Iris pigment epithelial cell (primary cell): ENCODE measurements around the gene LRBA.
A peak's percentile ranks its signal among the peaks of the same experiment; 100 is the strongest.
"Not testable (repeated sequence)": the region's sequence is repeated elsewhere in the genome, so short reads cannot be mapped to it uniquely, and the experiment has no call there.

ENCODE experiments used
- DNase-seq: peaks from one replicate; pipeline ENCODE4 v3.0.0-alpha.2; 2011; ENCODE audit warnings: low read depth

The LRBA gene

DNA sequence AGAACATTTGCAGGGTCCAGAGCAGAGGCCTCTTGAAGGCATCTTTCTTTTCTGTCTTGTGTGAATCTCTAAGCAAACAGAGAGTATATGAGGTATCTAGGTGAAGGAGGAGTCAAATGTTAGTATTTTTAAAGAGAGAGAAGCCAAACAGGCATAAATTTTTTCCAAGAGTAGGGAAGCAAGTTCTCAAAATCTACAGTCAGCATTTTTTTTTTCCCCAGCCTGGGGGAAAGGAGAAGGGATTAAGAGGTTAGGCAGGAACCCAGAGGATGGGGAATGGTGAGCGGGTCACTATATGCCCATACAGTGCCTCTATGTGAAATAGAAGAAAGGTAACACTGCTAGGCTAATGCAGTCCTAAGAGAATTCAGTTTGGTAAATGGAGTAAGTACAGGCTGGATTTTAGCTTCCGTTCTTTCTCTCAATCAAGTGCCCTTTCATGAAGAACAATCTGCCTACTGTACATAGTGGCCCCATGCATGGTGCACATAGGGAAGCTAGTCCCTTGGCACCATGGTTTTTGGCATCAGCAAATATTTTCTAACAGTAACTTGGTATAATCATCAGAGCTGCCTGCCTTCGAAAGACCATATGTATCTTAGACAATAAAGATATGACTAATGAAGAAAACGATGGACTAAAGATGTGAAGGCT lies 596.2 kb downstream of the LRBA start:
- DNase-seq: no peak

DNA sequence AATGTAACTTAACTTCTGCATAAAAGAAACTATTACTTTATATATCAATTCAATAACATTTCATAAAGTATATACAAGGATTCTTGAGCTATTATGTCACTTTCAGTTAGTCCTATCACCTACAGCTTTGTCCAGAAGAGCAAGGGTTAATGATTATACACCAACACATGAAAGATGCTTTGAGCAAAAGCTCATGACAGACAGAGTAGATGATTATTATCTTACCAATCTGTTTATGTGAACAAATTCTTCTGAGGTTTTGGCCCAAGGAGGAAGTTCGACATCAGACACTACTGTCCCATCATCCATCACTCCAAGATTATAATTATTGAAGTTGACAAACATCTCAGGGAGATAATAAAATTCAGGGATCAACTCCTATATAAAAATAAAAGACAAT lies 599.9 kb downstream of the LRBA start:
- DNase-seq: peak; percentile 35

DNA sequence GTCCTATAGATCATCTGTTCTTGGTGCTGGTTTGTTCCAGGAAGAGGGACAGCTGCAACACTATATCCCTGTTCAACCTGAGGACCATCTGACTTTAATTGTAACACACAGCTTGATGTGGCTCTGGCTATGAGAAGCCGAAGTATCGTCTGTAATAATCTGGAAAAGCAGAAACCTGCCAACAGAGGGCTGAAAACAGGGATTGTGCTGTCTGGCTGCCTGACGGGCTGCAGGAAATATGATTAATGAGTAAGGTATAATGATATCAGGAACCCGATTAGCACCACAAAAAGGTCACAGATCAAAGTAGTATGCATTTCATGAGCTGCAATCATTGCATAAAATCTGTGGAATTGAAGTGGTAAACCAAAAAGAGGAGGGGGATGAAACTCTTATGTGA lies 603.6 kb downstream of the LRBA start:
- peak; percentile 42 for DNase-seq

DNA sequence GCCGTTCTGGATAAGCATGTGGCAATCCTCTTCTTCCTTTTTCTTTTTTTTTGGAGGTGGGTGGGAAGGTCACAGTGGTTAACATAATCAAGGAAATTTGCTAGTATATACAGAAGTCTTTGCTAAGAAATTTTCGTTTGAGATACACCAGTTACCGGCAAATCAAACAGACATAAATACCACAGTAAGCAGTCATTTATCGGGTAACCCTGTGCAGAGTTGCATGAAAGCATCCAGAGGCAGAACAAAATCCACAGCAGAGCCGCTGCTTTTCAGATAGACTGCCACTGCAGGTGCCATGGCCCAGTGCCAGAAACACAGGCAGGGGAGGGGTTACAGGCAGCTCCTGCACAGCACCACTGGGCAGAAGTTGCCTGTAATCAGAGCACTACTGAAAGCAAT lies 612.2 kb downstream of the LRBA start:
- peak; percentile 42 for DNase-seq

DNA sequence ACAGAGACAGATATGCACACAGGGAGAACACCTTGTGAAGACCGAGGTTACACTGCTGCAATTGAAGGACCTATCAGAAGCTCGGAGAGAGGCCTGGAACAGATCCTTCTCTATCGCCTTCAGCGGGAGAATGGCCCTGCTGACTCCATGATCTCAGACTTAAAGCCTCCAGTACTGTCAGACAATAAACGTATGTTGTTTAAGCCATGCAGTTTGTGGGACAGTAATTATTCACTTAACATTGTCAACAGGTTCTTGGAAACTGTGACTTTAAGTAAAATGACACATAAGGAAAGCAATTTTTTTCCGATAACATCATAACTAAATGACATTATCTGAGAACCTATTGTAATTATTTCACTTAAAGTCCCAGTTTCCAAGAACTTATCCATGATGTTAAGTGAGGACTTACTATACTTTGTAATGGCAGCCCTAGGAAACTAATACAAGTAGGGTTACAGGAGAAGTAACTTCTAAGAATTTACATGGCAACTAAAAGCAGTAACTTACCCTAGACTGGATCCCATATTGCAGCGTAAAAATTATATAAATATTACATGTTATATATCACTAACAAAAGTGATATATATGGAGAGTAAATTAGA lies 613.9 kb downstream of the LRBA start:
- no peak for DNase-seq

DNA sequence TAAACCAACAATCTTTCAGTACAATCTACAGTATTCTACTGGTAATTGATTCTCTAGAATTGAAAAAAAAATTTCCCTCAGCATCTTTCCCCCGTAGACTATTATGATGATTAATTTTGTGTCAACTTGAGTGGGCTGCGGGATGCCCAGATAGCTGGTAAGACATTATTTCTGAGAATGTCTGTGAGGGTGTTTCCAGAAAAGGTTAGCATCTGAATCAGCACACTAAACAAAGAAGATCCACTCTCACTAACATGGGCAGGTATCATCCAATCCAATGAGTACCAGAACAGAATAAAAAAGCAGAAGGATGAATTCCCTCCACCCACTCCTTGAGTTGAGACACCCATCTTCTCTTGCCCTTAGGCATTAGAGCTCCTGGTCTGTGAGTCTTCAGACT lies 619.2 kb downstream of the LRBA start:
- no peak for DNase-seq

DNA sequence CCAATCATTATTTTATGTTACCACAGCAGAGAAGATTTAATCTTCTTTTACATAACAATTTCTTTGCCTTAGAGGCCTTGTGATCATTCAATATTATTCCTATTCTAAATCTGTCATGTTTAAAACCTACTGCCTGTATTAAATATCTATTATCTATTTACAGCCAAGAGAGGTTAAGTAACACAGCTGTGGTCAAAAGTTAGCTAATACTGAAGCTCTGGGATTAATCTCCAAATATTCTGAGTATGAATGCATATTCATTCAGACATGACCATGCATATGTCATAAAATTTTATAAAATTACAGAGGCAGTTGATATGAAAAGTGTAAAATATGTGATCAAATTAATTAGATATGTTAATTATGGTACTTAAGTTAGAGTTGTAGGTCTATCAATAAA lies 621.0 kb downstream of the LRBA start:
- DNase-seq: peak; percentile 63

DNA sequence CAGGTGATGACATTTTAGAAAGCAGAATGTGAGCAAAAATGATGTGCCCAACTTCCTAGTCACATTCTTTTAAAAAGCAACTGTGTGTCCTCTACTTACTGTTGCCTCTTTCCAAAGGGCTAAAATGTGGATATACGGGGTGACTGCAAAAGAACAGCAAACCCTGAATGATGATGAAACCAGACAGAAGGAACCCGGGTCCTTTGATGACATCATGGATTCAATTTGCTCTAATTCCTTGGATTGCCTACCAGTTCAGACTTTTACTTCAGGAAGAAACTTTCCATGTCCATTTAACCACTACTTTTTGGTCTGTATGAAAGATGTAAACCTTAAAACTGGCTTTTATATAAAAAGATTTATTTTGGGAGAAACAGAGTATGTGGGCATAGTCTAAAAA lies 624.0 kb downstream of the LRBA start:
- no peak for DNase-seq

DNA sequence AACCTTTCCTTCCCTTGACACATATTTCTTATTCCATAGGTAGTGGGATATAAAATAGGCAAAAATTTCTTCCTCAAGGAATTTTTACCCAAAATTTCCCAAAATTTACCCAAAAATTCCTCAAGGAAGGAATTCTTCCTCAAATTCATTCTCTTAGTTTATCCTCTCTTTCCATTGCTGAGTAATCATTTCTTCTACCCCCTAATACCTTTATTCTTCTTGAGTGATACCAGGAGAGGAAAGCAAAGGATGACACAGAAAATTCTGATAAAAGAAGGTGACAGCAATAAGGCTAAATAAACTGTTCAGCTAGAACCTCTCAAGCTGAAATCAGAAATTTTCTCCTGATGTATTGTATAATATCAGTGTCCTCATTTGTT lies 624.6 kb downstream of the LRBA start:
- no peak for DNase-seq

DNA sequence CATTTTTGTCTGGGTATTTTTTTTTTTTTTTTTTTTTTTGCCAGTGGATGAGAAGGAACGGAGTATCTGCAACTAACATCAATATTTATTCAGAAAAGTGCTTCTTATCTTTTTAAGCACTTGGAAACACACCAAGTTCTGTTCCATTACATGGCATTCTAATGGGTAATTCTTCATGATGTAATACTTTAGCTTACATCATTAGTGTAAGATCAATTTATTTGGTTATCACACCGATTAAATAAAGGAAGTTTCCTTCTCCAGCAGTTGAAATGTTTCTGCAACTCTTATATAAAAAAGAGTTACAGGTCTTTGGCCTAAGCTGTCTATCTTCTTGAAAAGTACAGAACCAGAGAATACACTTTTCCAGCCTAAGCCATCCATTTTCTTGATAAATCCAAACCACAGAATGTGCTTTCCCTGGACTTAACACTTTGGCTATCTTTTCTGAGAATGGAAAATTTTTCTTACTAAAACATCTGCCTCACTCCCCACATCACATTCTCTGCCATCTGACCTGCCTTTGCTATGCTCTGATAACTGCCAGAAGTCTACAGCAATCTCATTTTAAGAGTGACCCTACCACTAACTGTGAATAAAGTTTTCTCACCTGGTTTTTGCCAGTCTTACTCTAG lies 625.1 kb downstream of the LRBA start:
- DNase-seq: peak; percentile 43

DNA sequence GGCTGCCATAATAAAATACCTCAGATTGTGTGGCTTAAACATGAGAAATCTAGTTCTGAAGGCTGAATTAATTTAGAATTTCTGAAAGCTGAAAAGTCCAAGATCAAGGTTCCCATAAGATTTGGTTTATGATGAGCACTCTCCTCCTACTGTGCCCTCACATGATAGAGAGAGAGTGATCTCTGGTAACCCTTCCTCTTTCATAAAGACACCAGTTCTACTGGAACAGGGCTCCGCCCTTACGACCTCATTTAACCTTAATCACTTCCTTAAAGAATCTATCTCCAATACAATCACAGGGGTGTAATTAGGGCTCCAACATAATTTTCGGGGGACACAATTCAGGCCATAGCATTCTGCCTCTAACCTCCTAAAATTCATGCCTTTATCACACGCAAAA lies 627.1 kb downstream of the LRBA start:
- DNase-seq: no peak

DNA sequence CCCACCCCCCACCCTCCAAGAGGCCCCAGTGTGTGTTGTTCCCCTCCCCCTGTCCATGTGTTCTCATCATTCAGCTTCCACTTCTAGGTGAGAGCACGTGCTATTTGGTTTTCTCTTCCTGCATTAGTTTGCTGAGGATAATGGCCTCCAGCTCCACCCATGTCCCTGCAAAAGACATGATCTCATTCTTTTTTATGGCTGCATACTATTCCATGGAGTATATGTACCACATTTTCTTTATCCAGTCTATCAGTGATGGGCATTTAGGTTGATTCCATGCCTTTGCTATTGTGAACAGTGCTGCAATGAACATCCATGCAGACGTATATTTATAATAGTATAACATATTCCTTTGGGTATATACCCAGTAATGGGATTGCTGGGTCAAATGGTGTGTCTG lies 628.7 kb downstream of the LRBA start:
- not testable (repeated sequence) for DNase-seq

DNA sequence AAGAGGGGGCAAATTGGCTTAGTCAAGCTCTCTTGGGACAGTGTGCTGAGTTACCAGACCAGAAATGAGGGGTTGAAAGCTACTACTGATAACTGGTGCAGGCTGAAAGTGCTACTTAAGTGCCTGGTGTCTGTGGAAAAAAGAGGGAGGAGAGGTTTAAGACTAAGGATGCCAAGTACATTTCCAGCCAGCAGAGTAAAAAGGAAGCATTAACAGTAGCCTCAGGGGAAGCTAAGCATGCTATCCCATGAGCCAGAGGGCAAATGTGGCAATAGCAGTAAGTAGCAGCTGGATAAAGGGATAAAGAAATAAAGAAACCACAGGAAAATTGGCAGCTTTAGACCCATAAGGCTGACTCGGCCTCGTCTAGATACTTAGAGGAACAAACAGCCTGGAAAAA lies 629.5 kb downstream of the LRBA start:
- peak; percentile 90 for DNase-seq

DNA sequence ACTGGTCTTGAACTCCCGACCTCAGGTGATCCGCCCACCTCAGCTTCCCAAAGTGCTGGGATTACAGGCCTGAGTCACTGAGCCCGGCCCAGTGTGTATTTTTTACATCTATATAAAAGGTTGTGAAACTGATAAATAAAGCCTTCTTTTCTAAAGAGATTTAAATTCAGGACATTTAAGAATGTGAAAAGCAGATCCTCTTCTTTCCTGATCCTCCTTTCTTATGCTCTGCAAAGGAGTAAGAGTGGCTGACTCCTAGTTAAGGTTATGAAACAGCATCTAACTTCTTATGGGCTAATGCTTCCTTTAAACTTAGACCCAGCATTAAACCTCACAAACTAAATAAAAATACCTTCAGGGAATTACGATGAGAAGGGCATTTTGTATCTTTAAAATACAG lies 630.8 kb downstream of the LRBA start:
- DNase-seq: peak; percentile 32

DNA sequence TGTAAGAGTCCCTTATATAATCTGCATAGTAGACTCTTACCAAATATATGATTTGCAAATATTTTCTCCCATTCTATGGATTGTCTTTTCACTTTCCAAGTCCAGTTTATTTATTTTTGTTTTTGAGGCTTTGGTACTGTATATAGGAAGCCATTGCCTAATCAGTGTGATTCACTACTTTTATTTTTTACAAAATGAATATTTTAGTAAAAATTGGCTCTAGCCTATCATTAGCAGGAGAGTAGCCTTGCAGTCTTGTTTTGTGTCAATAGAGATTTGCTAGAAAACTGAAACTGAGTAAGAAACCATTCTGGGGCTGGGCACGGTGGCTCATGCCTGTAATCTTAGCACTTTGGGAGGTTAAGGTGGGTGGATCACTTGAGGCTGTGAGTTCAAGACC lies 633.1 kb downstream of the LRBA start:
- peak; percentile 66 for DNase-seq

DNA sequence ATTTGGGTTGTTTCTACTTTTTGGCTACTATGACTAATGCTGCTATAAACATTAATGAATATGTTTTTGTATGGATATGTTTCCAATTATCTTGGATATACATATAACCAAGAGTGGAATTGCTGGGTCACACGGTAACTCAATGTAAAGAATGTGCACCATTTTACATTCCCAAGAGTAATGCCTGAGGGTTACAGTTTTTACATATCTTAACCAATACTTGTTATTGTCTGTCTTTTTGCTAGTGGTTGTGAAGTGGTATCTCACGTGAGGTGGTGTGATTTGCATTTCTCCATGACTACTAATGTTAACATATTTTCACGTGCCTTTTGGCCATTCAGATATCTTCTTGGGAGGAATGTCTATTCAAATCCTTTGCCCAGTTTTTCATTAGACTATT lies 633.5 kb downstream of the LRBA start:
- peak; percentile 65 for DNase-seq

DNA sequence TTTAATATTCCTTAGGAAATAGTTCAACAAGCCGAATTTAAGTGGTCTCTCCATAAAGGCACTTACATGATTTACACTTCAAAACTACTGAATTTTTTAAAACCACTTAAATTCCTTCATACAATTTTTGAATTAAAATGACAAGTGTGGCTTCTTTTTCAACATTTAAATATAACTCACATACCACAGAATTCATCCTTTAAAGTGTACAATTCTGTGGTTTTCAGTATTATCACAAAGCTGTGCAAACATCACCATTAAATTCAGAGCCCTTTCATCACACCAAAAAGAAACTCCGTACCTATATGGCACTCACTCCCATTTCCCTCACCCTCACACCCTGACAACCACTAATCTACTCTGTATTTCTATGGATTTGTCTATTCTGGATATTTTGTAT lies 634.0 kb downstream of the LRBA start:
- peak; percentile 29 for DNase-seq

DNA sequence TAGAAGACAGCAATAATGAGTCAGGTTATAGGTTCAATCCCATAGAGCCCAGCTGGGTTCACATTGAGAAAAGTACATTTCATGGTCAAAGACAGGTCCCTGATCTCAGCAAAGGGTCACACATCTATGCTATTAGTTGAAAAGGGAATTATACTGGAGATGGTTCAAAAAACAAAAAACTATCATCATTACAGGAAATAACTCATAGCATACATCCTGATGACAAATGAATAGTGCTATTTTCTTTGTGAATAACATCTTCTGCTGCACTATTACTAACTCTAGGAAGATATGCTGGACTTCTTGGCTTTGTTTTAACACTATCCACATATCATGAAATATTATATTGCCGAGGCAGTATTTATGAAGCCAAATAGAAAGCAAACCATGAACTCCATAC lies 635.6 kb downstream of the LRBA start:
- peak; percentile 67 for DNase-seq

DNA sequence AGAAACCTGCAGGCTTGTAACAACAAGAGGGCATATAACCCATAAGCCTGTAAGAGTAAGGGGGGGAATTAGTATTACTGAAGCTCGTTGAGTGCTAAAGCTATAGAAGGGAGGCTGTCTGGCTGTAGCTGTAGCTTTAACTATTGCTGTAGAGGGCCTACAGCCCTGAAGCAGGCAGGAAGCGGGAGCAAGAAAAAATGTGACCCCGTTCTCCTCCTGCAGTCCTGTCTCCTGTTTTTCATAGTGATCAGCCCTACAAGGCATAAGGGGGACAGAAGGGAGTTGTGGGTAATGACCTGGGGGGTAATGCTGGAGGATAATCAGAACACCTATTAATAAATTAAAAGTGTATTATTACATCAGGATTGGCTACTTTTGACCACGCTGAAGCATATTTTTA lies 640.1 kb downstream of the LRBA start:
- no peak for DNase-seq

DNA sequence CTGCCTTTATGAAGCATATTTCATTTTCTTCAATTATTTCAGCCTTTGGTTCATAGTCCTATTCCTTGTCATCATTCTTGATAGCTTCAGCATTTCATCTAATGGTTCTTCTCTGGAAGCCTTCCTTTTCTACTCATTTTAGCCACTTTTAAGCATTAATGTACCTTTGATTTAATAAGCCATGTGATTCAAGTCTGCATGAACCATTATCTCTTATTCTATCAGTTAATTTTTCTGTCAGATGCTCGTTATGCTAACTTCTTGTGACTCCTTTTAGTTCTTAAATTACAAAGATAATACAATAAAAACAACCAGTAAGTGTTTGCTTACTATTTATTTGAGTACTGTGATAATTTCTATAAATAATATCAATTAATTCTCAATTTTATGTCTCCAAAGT lies 643.2 kb downstream of the LRBA start:
- no peak for DNase-seq

DNA sequence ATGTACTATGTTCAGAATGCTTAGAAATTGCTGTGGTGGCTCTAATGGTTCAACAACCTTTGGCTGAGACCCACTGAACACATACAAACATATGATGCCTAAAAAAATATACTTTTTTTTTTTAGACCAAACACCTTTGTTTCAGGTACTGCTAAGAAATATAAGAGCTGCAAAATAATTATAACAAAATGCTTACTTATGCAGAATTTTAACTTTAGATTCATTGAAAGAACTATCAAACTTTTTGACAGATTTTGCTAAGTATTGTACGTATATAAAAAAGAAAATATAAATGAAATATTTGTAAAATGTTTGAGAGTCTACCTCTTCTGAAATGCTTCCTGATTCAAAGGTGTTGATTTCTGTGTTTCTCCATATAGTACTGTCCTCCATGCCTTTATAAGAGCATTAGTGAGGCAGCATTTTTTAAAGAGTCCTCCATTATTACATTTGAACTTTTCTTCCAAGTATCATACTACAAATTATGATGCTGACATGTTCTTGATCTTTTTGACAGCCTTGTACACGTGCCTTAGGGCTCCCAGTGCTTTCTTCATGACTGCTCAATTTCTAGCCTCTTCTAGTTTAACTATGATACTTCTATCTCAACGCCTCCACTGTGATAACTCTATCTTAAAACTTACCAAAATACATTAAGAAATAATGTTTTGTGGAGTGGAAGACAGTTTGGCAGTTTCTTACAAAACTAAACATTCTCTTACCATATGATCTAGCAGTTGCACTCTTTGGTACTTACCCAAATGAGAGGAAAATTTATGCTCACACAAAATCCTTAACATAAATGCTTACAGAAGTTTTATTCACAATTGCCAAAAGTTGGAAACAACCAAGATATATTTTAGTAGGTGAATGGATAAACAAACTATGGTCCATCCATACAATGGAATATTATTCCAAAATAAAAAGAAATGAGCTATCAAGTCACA lies 645.4 kb downstream of the LRBA start:
- no peak for DNase-seq

DNA sequence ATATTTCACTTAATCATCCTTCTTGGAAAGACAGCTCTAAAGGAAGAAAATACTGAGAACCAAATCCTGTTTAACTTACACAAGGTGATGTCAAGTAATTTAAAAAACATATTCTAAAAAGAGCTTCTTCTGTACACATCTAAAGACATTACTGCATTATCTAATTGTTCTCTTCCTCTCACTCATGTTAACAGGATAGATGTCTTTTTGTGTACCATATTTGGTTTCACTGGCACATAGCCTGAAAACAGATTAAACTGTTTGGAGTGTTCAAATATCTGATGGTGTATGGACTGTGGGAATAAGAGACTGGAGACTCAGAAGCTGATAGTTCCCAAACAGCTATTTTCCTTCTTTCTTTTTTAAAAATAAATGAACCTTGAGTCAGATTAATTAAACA lies 646.4 kb downstream of the LRBA start:
- DNase-seq: peak; percentile 31

DNA sequence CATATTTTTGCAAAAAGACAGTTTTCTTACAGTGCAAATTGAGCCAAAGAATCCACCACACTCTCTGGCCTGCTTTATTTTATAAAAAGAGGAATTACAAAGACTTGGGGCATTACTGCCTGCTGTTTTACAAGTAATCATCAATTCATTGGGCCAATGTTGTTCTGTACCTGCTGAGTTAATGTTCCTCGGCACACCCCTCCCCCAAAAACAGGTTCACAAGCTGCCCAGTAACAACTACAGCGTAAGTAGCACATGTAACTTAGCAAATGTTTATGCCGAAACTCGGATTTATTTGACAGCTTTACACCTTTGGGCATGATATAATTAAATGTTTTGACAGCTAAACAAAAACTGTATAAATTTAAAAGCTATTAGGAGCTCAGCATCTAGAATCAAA lies 647.8 kb downstream of the LRBA start:
- DNase-seq: no peak
